ENCODE results near the gene KLHL29. TPM values are rescaled to one million over a fixed set of nuclear protein-coding genes. Genes with fewer than 3 reads are reported as not detected.

Gene KLHL29
- total RNA-seq, 1 donor from 2014 or later, result 15.1 TPM

GRCh38 chr2:23571085-23571484 is 186.1 kb downstream of the KLHL29 start:
- peak; percentile 74 for DNase-seq
- TF ChIP-seq CTCF (IDR thresholded peaks at IDR 0.05), result no peak
- Histone ChIP-seq H3K4me3 (no peak overlapping the region), H3K27ac (no peak overlapping the region), H3K4me1 (peaks cover 11% of the 10 kb centered on the region), H3K36me3 (no peaks in the 10 kb centered on the region), H3K9me3 (no peaks in the 10 kb centered on the region), H3K27me3 (no peaks in the 10 kb centered on the region)
- intact Hi-C loops (cut with DNase I), result no loop called here
- ATAC-seq, result peak; percentile 83

GRCh38 chr2:23571527-23572282 is 186.7 kb downstream of the KLHL29 start:
- no peak for DNase-seq
- Histone ChIP-seq H3K4me1 (peaks cover 11% of the 10 kb centered on the region), H3K4me3 (no peak overlapping the region), H3K27me3 (no peaks in the 10 kb centered on the region), H3K9me3 (no peaks in the 10 kb centered on the region), H3K36me3 (no peaks in the 10 kb centered on the region), H3K27ac (no peak overlapping the region)
- TF ChIP-seq CTCF (IDR thresholded peaks at IDR 0.05), result no peak
- ATAC-seq, result no peak
- intact Hi-C loops (cut with DNase I), result no loop called here

- H3K27ac ChIP-seq, result no peak overlapping the region
- H3K36me3 ChIP-seq, result no peaks in the 10 kb centered on the region
- no peak overlapping the region for H3K4me3 ChIP-seq
- intact Hi-C loops (cut with DNase I), result no loop called here
- no peaks in the 10 kb centered on the region for H3K9me3 ChIP-seq
- ATAC-seq (peak; percentile 30), DNase-seq (no peak)
- no peaks in the 10 kb centered on the region for H3K4me1 ChIP-seq
- no peaks in the 10 kb centered on the region for H3K27me3 ChIP-seq
- TF ChIP-seq CTCF (IDR thresholded peaks at IDR 0.05), result no peak
These were observed 190.1 kb downstream of the KLHL29 start for GRCh38 chr2:23574919-23575654.

- DNase-seq, result no peak
- intact Hi-C loops (cut with DNase I), result no loop called here
- H3K27ac ChIP-seq, result no peak overlapping the region
- no peaks in the 10 kb centered on the region for H3K27me3 ChIP-seq
- no peaks in the 10 kb centered on the region for H3K4me1 ChIP-seq
- ATAC-seq, result no peak
- no peaks in the 10 kb centered on the region for H3K9me3 ChIP-seq
- no peak overlapping the region for H3K4me3 ChIP-seq
- no peaks in the 10 kb centered on the region for H3K36me3 ChIP-seq
- TF ChIP-seq CTCF (IDR thresholded peaks at IDR 0.05), result no peak
These were observed 194.1 kb downstream of the KLHL29 start for GRCh38 chr2:23578964-23579671.

- H3K27ac ChIP-seq, result no peak overlapping the region
- no peaks in the 10 kb centered on the region for H3K36me3 ChIP-seq
- no peak for TF ChIP-seq CTCF (IDR thresholded peaks at IDR 0.05)
- ATAC-seq, result no peak
- no peaks in the 10 kb centered on the region for H3K27me3 ChIP-seq
- H3K4me3 ChIP-seq, result no peak overlapping the region
- intact Hi-C loops (cut with DNase I), result no loop called here
- DNase-seq, result no peak
- H3K4me1 ChIP-seq, result no peaks in the 10 kb centered on the region
- H3K9me3 ChIP-seq, result no peaks in the 10 kb centered on the region
These were observed 194.7 kb downstream of the KLHL29 start for GRCh38 chr2:23579674-23580073.

Data from upper lobe of right lung (tissue), 1 donor.